DND-41 (cell line): ENCODE data around the gene CDK2AP2.

ENCODE experiments used
- ATAC-seq: fragments of 200-7000 bp; cut with Tn5 transposase; 3 replicates; pipeline ENCODE4 v1.9.1; 2021; ENCODE audit warnings: low read depth; ENCODE audit not compliant: insufficient read depth
- DNase-seq: peaks from one replicate; pipeline ENCODE4 v3.0.0-alpha.2; 2020
- H2AFZ ChIP-seq: 2 replicates; pipeline ENCODE4 v1.6.0; 2012; ENCODE audit warnings: low read depth, low read length
- H3K27ac ChIP-seq: 2 replicates; pipeline ENCODE4 v1.5.1; 2012; ENCODE audit warnings: low read length, inconsistent platforms
- H3K27me3 ChIP-seq: fragments of 200-600 bp; sonication (generic); 2 replicates; pipeline ENCODE4 v1.6.0; 2012; ENCODE audit warnings: low read length, mild to moderate bottlenecking, inconsistent platforms; ENCODE audit not compliant: insufficient read depth, poor library complexity
- H3K36me3 ChIP-seq: 2 replicates; pipeline ENCODE4 v1.5.1; 2012; ENCODE audit warnings: low read length, inconsistent platforms; ENCODE audit not compliant: insufficient read depth
- H3K4me1 ChIP-seq: 2 replicates; pipeline ENCODE4 v1.5.1; 2012; ENCODE audit warnings: mild to moderate bottlenecking, low read length; ENCODE audit not compliant: insufficient read depth
- H3K4me2 ChIP-seq: 2 replicates; pipeline ENCODE4 v1.6.0; 2012; ENCODE audit warnings: mild to moderate bottlenecking, moderate library complexity, low read length, inconsistent platforms; ENCODE audit not compliant: insufficient read depth
- H3K4me3 ChIP-seq, 2 experiments: fragments of 200-600 bp in 1 of 2; shearing (Covaris generic) in 1 of 2; 2 replicates each; pipeline ENCODE4 v1.5.1; 2012 to 2016; ENCODE audit warnings: inconsistent platforms in 2 of 2, low read length in 2 of 2, mild to moderate bottlenecking in 2 of 2, low read depth in 1 of 2, moderate library complexity in 1 of 2
- H3K79me2 ChIP-seq: 2 replicates; pipeline ENCODE4 v1.6.0; 2012; ENCODE audit warnings: low read length, inconsistent platforms; ENCODE audit not compliant: insufficient read depth
- H3K9ac ChIP-seq: 2 replicates; pipeline ENCODE4 v1.6.0; 2012; ENCODE audit warnings: low read depth, mild to moderate bottlenecking, inconsistent platforms, low read length, moderate library complexity
- H3K9me3 ChIP-seq: 2 replicates; pipeline ENCODE4 v1.5.1; 2012; ENCODE audit warnings: low read length, moderate library complexity, mild to moderate bottlenecking, inconsistent platforms; ENCODE audit not compliant: insufficient read depth, severe bottlenecking
- H4K20me1 ChIP-seq: 2 replicates; pipeline ENCODE4 v1.6.0; 2012; ENCODE audit warnings: low read length; ENCODE audit not compliant: insufficient read depth
- CTCF ChIP-seq: IDR thresholded peaks from 2 replicates; pipeline ENCODE4 v1.5.1; 2012; ENCODE audit warnings: borderline replicate concordance, low read length, moderate library complexity, mild to moderate bottlenecking; ENCODE audit not compliant: poor library complexity, severe bottlenecking; ENCODE audit errors: extremely low read depth
- EZH2 ChIP-seq: IDR thresholded peaks from 3 replicates; pipeline ENCODE4 v1.6.1; 2012; ENCODE audit warnings: borderline replicate concordance, low read depth, mild to moderate bottlenecking, moderate library complexity, low read length, inconsistent platforms; ENCODE audit not compliant: severe bottlenecking

The CDK2AP2 gene

GRCh38 chr11:67468759-67469507 is 39.0 kb downstream of the CDK2AP2 start, which contains the start of gene TMEM134:
TMEM134 (minus strand) TSS chr11:67469251; CDS start chr11:67469192, 59 bp downstream.
- no peaks in the 10 kb centered on the region for H3K9me3 ChIP-seq
- peak; percentile 80 for ATAC-seq
- DNase-seq, result peak; percentile 93
- H3K27ac ChIP-seq, result peak within 1 kb of the TSS; percentile 87
- TF ChIP-seq EZH2 (no peak), CTCF (peak; percentile 77)
- peaks cover 12% of the 10 kb centered on the region; the same call in 1 of the 2 replicates for H3K36me3 ChIP-seq
- H3K4me2 ChIP-seq, result peak within 1 kb of the TSS; percentile 98
- peaks cover 50% of the 10 kb centered on the region for H3K4me1 ChIP-seq
- peak within 1 kb of the TSS; percentile 74 for H2AFZ ChIP-seq
- no peaks in the 10 kb centered on the region for H3K27me3 ChIP-seq
- H3K4me3 ChIP-seq, result peak within 1 kb of the TSS; percentile 60 to 90
- H3K9ac ChIP-seq, result peak within 1 kb of the TSS; percentile 95
- peaks cover 36% of the 10 kb centered on the region for H3K79me2 ChIP-seq
- H4K20me1 ChIP-seq, result no peaks in the 10 kb centered on the region

- H3K9me3 ChIP-seq, result no peaks in the 10 kb centered on the region
- H3K9ac ChIP-seq, result peak overlapping the region; percentile 95
- peaks cover 12% of the 10 kb centered on the region; the same call in 1 of the 2 replicates for H3K36me3 ChIP-seq
- DNase-seq (no peak), ATAC-seq (peak; percentile 10)
- H3K79me2 ChIP-seq, result peaks cover 38% of the 10 kb centered on the region
- no peaks in the 10 kb centered on the region for H3K27me3 ChIP-seq
- peaks cover 54% of the 10 kb centered on the region for H3K4me1 ChIP-seq
- H3K4me2 ChIP-seq, result peak overlapping the region; percentile 98
- H2AFZ ChIP-seq, result peak overlapping the region; percentile 74
- no peaks in the 10 kb centered on the region for H4K20me1 ChIP-seq
- no peak for TF ChIP-seq CTCF
- no peak for TF ChIP-seq EZH2
- peak overlapping the region; percentile 87 for H3K27ac ChIP-seq
- peak overlapping the region; percentile 60 to 90 for H3K4me3 ChIP-seq
Measured at GRCh38 chr11:67468456-67468758, 39.6 kb downstream of the CDK2AP2 start.

GRCh38 chr11:67468056-67468455 is 39.9 kb downstream of the CDK2AP2 start:
- H3K9ac ChIP-seq, result peak overlapping the region; percentile 95

More at GRCh38 chr11:67468056-67468455, 39.9 kb downstream of the CDK2AP2 start:
- Histone ChIP-seq H2AFZ (peak overlapping the region; percentile 74; the same call in 1 of the 2 replicates), H3K36me3 (peaks cover 12% of the 10 kb centered on the region; the same call in 1 of the 2 replicates), H4K20me1 (no peaks in the 10 kb centered on the region), H3K4me2 (peak overlapping the region; percentile 98), H3K4me1 (peaks cover 54% of the 10 kb centered on the region), H3K27me3 (no peaks in the 10 kb centered on the region), H3K9me3 (no peaks in the 10 kb centered on the region), H3K4me3 (peak overlapping the region; percentile 60 to 90), H3K79me2 (peaks cover 38% of the 10 kb centered on the region), H3K27ac (peak overlapping the region; percentile 87)
- TF ChIP-seq EZH2 (no peak), CTCF (no peak)
- DNase-seq (peak; percentile 12), ATAC-seq (no peak)
